Measurements from ENCODE around the gene TAL2.

- no peak for TF ChIP-seq EZH2 (IDR thresholded peaks at IDR 0.05)
- no peak for TF ChIP-seq FOXP2 (optimal IDR thresholded peaks at IDR 0.05; ENCODE audit: control extremely low read depth, extremely low read length, insufficient read depth)
- TF ChIP-seq POLR2AphosphoS5 (IDR thresholded peaks at IDR 0.05; ENCODE audit: borderline replicate concordance, low read depth, low read length) = no peak
Observed at GRCh38 chr9:105711867-105712266, 49.6 kb downstream of the TAL2 start.
